ENCODE data around the gene PTPRD. TPM values are rescaled to one million over a fixed set of nuclear protein-coding genes. Genes with fewer than 3 reads are reported as not detected.

PTPRD gene
- total and polyA plus RNA-seq, 2 of the 4 experiments (the other 2 are of a cell fraction), result 0.07 to 0.18 TPM

GRCh38 chr9:8825585-8826147 lies 1787.1 kb downstream of the PTPRD start:
- Histone ChIP-seq H3K18ac (ENCODE audit: low read depth, low read length) (no peak overlapping the region), H3K9ac (ENCODE audit: low read depth, low read length) (no peak overlapping the region), H4K20me1 (ENCODE audit: insufficient read depth, low read length) (no peaks in the 10 kb centered on the region), H3K4me2 (ENCODE audit: low read depth, low read length) (no peak overlapping the region), H2AK5ac (ENCODE audit: low read depth, low read length) (no peak overlapping the region), H4K91ac (ENCODE audit: insufficient read depth, low read depth, low read length) (no peak overlapping the region), H3K27me3 (ENCODE audit: control insufficient read depth, insufficient read depth, low read length) (no peaks in the 10 kb centered on the region), H3K56ac (ENCODE audit: extremely low read depth, insufficient read depth, low read length) (no peak overlapping the region), H3K79me1 (ENCODE audit: low read depth in 1 of 2, low read length in 2 of 2) (no peaks in the 10 kb centered on the region), H3K9me3 (ENCODE audit: control insufficient read depth, insufficient read depth, low read length) (0 out of 2 replicates have a peak, but pooled peaks cover 3% of the 10 kb centered on the region), H3K4ac (ENCODE audit: low read depth, low read length) (no peak overlapping the region), H3K36me3 (ENCODE audit: control insufficient read depth, insufficient read depth, low read length) (no peaks in the 10 kb centered on the region), H2AFZ (replicated peaks; ENCODE audit: low read length, poor library complexity) (no peak overlapping the region), H3K4me1 (ENCODE audit: control insufficient read depth, insufficient read depth, low read length) (no peaks in the 10 kb centered on the region), H3K14ac (replicated peaks; ENCODE audit: low read depth, low read length) (no peak overlapping the region), H2AK9ac (replicated peaks; ENCODE audit: low read depth, low read length, poor library complexity) (no peak overlapping the region), H4K8ac (ENCODE audit: low read depth in 2 of 2, low read length in 2 of 2) (no peak overlapping the region), H3K27ac (ENCODE audit: insufficient read depth, low read length) (no peak overlapping the region), H2BK5ac (ENCODE audit: low read depth, low read length, poor library complexity, severe bottlenecking) (no peak overlapping the region), H3K4me3 (ENCODE audit: insufficient read depth, low read depth, low read length) (no peak overlapping the region), H3K9me1 (ENCODE audit: insufficient read depth, low read length) (no peaks in the 10 kb centered on the region), H3K23ac (ENCODE audit: low read depth, low read length) (no peak overlapping the region), H2BK120ac (ENCODE audit: low read depth, low read length) (no peak overlapping the region), H2BK20ac (ENCODE audit: low read depth, low read length) (no peak overlapping the region), H2BK15ac (ENCODE audit: low read depth, low read length) (no peak overlapping the region), H4K5ac (ENCODE audit: low read depth, low read length) (no peak overlapping the region)
- in situ Hi-C loops (cut with MboI; ENCODE audit: low sequenced_read_pairs), result no loop called here
- ChIA-PET POLR2A (ENCODE audit: unreplicated experiment) (no interaction called here), CTCF (no interaction called here)
- TF ChIP-seq MAFK (IDR thresholded peaks at IDR 0.05; ENCODE audit: low read depth, low read length) (no peak), SMC3 (IDR thresholded peaks at IDR 0.05; ENCODE audit: low read depth, low read length) (no peak), RFX5 (IDR thresholded peaks at IDR 0.05; ENCODE audit: low read depth, low read length) (no peak), MXI1 (IDR thresholded peaks at IDR 0.05; ENCODE audit: borderline replicate concordance, low read depth, low read length) (no peak), RAD21 (IDR thresholded peaks at IDR 0.05; ENCODE audit: low read length) (no peak), CHD1 (IDR thresholded peaks at IDR 0.05; ENCODE audit: low read depth, low read length) (no peak), FOS (IDR thresholded peaks at IDR 0.05; ENCODE audit: low read depth, low read length) (no peak), CEBPB (IDR thresholded peaks at IDR 0.05; ENCODE audit: low read depth, low read length) (no peak), CTCF (conservative IDR thresholded peaks at IDR 0.05; ENCODE audit: low read depth, low read length) (no peak), BHLHE40 (IDR thresholded peaks at IDR 0.05; ENCODE audit: low read depth, low read length) (no peak), RCOR1 (IDR thresholded peaks at IDR 0.05; ENCODE audit: insufficient replicate concordance, low read length) (no peak)
- no CpG with 5 or more reads among the region's 3 CpGs for WGBS, 2 experiments (ENCODE audit: extremely low coverage in 2 of 2, insufficient read length in 1 of 2)
- no TSS peak for BruUV-seq (replicated peaks)
- dilution Hi-C loops (cut with HindIII; ENCODE audit: low sequenced_read_pairs, unreplicated experiment), result no loop called here
- DNase-seq, result no peak
- ATAC-seq (ENCODE audit: low read depth), result no peak
- intact Hi-C loops (cut with micrococcal nuclease), result no loop called here
